IPS DF 6.9 (cell line): Measurements from ENCODE around the gene TMEM184A.
"Not testable (repeated sequence)": the region's sequence is repeated elsewhere in the genome, so short reads cannot be mapped to it uniquely, and the experiment has no call there.

Source experiments
- DNase-seq: peaks from one replicate; pipeline ENCODE4 v3.0.0-alpha.2; 2013; ENCODE audit warnings: low read depth, low spot score
- H3K27ac ChIP-seq: one replicate; pipeline ENCODE4 v1.5.1; 2013; ENCODE audit warnings: low read length, control low read depth
- H3K27me3 ChIP-seq: 2 replicates; pipeline ENCODE4 v1.6.1; 2013; ENCODE audit warnings: mild to moderate bottlenecking, low read length; ENCODE audit not compliant: control insufficient read depth, insufficient read depth
- H3K36me3 ChIP-seq: 2 replicates; pipeline ENCODE4 v1.6.1; 2013; ENCODE audit warnings: low read length; ENCODE audit not compliant: control insufficient read depth, insufficient read depth
- H3K4me1 ChIP-seq: 2 replicates; pipeline ENCODE4 v1.6.1; 2013; ENCODE audit warnings: low read length; ENCODE audit not compliant: control insufficient read depth, insufficient read depth
- H3K4me3 ChIP-seq: 2 replicates; pipeline ENCODE4 v1.5.1; 2013; ENCODE audit warnings: mild to moderate bottlenecking, low read length
- H3K9me3 ChIP-seq: 2 replicates; pipeline ENCODE4 v1.6.1; 2013; ENCODE audit warnings: low read length, inconsistent platforms; ENCODE audit not compliant: control insufficient read depth, insufficient read depth
- WGBS: extraction: QIAGEN DNeasy Blood & Tissue Kit; methylation state at CpG from one replicate; pipeline ENCODE4 v1.1.7; 2013; ENCODE audit warnings: mixed read lengths, missing lambda C conversion rate; ENCODE audit not compliant: insufficient read length, insufficient coverage; 5-methylcytosine and 5-hydroxymethylcytosine counted together

Gene TMEM184A

DNA sequence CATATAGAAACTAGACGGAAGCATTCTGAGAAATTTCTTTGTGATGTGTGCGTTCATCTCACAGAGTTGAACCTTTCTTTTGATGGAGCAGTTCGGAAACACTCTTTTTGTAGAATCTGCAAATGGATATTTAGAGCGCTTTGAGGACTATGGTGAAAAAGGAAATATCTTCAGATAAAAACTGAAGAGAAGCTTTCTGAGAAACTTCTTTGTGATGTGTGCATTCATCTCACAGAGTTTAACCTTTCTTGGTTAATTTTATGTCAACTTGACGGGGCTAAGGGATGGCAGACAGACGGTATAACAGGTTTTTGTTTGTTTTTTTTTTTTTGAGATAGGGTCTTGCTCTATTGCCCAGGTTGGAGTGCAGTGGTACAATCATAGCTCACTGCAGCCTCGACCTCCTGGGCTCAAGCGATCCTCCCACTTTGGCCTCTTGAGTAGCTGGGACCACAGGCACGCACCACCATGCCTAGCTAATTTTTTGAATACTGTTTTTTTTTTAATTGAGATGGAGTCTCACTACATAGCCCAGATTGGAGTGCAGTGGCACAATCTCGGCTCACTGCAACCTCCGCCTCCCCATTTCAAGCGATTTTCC lies 36.6 kb downstream of the TMEM184A start:
- not testable (repeated sequence) for H3K27ac ChIP-seq, H3K27me3 ChIP-seq, H3K4me3 ChIP-seq, DNase-seq, H3K9me3 ChIP-seq, H3K36me3 ChIP-seq, H3K4me1 ChIP-seq
- no CpG with 5 or more reads among the region's 12 CpGs for WGBS

DNA sequence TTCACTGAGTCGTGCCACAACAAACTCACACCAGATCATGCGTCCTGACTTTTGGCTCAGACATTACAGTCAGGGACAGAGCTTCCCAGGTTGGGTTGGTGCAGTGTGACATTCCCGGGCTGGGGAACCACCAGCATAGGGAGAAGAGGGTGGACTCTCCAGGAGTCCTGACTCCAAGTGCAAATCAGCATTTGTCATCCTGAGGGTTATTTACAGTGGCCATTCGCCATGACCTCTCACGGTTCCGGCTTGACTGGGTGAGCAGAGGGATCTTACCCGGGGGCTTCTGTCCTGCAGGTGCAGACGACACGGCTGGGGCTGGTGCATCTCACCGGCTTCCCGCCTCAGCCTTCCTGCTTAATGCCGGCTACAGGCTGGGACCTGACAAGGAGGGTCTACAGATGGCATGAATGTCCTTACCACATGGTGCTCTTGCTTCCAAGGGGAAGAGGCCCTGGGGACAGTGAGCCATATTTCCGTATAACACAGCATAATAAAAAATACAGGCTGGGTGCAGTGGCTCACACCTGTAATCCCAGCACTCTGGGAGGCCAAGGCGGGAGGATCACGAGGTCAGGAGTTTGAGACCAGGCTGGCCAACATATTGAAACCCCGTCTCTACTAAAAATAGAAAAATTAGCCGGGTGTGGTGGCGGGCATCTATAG lies 39.3 kb downstream of the TMEM184A start:
- no peak for DNase-seq
- Histone ChIP-seq H3K4me1 (no peaks in the 10 kb centered on the region; the same call in 1 of the 2 replicates), H3K27ac (no peak overlapping the region), H3K36me3 (no peaks in the 10 kb centered on the region), H3K27me3 (no peaks in the 10 kb centered on the region), H3K4me3 (no peak overlapping the region), H3K9me3 (no peaks in the 10 kb centered on the region)
- WGBS, result no CpG with 5 or more reads among the region's 18 CpGs

GRCh38 chr7:1515509-1515967 lies 40.5 kb downstream of the TMEM184A start:
- not testable (repeated sequence) for H3K4me1 ChIP-seq, H3K36me3 ChIP-seq, H3K27me3 ChIP-seq, H3K4me3 ChIP-seq, DNase-seq, H3K27ac ChIP-seq, H3K9me3 ChIP-seq
- WGBS, result no CpG with 5 or more reads among the region's 17 CpGs

- Histone ChIP-seq H3K4me1 (no peaks in the 10 kb centered on the region; the same call in 1 of the 2 replicates), H3K9me3 (no peaks in the 10 kb centered on the region), H3K27me3 (no peaks in the 10 kb centered on the region), H3K36me3 (no peaks in the 10 kb centered on the region), H3K27ac (no peak overlapping the region), H3K4me3 (no peak overlapping the region)
- no peak for DNase-seq
- WGBS, result no CpG with 5 or more reads among the region's 4 CpGs
Measured at GRCh38 chr7:1514995-1515401, 41.0 kb downstream of the TMEM184A start.

GRCh38 chr7:1514407-1514806 lies 41.6 kb downstream of the TMEM184A start:
- Histone ChIP-seq H3K9me3 (no peaks in the 10 kb centered on the region), H3K27ac (no peak overlapping the region), H3K36me3 (no peaks in the 10 kb centered on the region), H3K27me3 (no peaks in the 10 kb centered on the region), H3K4me1 (no peaks in the 10 kb centered on the region; the same call in 1 of the 2 replicates), H3K4me3 (no peak overlapping the region)
- no CpG with 5 or more reads among the region's 12 CpGs for WGBS
- DNase-seq, result no peak

- WGBS, result no CpG with 5 or more reads among the region's 20 CpGs
- H3K4me1 ChIP-seq, result no peaks in the 10 kb centered on the region; the same call in 1 of the 2 replicates
- no peaks in the 10 kb centered on the region for H3K36me3 ChIP-seq
- no peaks in the 10 kb centered on the region for H3K9me3 ChIP-seq
- no peak overlapping the region for H3K4me3 ChIP-seq
- H3K27me3 ChIP-seq, result no peaks in the 10 kb centered on the region
- no peak for DNase-seq
- H3K27ac ChIP-seq, result no peak overlapping the region
Measured at GRCh38 chr7:1513657-1514095, 42.3 kb downstream of the TMEM184A start.

DNA sequence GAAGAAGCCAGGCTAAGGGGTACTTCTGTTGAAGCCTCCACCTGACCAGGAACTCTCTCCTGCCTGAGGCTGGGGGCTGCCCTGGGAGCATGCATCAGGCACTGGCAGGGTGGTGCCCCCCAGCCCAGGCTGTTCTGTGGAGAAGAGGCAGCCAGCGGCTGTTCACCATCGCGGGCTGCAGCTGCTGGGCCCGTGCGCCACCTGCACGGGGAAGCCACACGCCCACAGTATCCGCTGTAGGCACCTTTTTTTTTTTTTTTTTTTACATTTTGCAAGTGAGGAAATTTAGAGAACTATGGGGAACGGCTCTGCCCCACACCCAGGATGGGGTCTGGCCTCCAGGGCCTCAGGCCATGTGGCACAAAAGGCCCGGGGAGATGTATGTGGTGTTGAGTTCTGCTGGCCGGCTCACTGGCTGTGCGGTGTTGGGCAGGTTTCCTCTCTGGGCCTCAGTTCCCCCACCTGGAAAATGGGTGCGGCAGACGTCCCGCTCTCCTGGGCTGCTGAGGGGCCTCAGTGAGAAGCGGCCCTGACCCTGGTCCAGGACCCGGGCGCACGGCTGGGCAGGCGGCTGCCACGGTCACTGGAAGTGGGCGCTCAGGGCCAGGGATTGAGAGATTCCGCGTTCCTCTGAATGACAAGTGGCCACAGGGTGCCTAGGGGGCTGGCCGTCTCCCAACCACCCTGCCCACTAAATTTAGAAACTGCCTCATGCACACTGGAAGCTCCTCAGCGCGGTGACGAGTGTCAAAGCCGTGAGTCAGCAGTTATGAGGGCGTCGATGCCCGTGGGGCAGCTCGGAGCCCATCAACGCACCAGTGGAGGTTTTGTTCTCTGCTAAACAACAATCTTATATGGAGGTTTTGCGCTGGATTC lies 43.0 kb downstream of the TMEM184A start:
- Histone ChIP-seq H3K27ac (no peak overlapping the region), H3K36me3 (no peaks in the 10 kb centered on the region), H3K27me3 (no peaks in the 10 kb centered on the region), H3K9me3 (no peaks in the 10 kb centered on the region), H3K4me3 (no peak overlapping the region), H3K4me1 (no peaks in the 10 kb centered on the region; the same call in 1 of the 2 replicates)
- no CpG with 5 or more reads among the region's 35 CpGs for WGBS
- no peak for DNase-seq

DNA sequence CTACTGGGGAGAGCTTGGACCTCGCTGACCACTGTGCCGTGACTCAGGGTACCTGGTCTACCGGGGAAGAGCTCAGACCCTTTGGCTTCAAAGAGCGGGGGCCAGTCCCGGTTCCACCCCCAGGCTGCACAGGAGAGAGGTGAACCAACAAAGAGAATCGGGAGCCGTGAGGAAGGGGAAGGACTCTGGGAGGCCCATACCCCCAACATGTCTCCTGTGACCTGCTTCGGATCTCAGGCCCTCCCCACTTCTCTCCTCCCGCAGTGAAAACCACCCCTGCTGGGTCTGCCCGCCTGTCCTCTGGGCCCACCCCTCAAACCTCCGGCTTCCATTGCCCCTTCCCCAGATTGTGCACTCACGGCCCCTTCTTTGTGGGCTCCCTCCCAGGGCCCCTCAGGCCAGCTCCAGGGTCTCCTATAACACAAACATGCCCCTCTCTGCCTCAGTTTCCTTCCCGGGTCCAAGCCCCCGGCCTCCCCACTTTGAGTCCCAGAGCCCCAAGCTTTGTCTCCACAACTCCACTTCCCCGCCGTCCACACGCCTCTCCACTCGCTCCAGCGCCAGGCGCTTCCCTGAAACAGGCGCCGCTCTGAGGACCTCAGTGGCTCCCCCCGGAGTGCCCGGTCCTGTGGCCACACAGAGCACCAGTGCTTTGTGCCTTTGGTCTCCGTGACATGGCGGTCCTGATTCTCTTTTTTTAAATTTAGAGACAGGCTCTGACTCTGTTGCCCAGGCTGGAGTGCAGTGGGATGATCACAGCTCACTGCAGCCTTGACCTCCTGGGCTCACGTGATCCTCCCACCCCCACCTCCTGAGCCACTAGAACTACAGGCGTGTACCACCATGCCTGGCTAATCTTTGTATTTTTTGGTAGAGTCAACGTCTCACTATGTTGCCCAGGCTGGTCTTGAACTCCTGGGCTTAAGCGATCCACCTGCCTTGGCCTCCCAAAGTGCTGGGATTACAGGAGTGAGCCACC lies 44.3 kb downstream of the TMEM184A start:
- no peak for DNase-seq
- no peak overlapping the region for H3K4me3 ChIP-seq
- H3K4me1 ChIP-seq, result no peaks in the 10 kb centered on the region; the same call in 1 of the 2 replicates
- H3K36me3 ChIP-seq, result no peaks in the 10 kb centered on the region
- WGBS, result no CpG with 5 or more reads among the region's 30 CpGs
- H3K27ac ChIP-seq, result no peak overlapping the region
- H3K27me3 ChIP-seq, result no peaks in the 10 kb centered on the region
- H3K9me3 ChIP-seq, result no peaks in the 10 kb centered on the region

DNA sequence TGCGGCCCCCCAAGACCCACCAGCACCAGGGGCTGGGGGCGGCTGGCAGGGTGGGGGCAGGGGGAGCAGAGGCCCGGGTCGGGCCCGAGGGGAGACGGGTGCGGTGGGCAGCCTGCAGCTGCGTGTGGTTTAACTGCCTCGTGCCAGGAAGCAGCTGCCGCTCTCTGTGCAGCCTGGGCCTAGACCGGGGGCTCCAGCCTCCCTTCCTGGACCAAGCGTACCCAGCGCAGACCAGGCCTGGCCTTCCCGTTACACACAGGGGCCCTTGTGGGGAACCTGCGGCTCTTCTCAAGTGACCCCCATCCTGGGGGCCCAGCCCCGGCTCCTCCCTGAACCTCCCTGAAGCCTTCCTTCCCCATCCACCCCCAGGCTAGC lies 45.2 kb downstream of the TMEM184A start:
- Histone ChIP-seq H3K4me1 (peaks cover 1% of the 10 kb centered on the region; the same call in 1 of the 2 replicates), H3K4me3 (no peak overlapping the region), H3K9me3 (no peaks in the 10 kb centered on the region), H3K27me3 (no peaks in the 10 kb centered on the region), H3K27ac (no peak overlapping the region), H3K36me3 (no peaks in the 10 kb centered on the region)
- WGBS, result no CpG with 5 or more reads among the region's 16 CpGs
- no peak for DNase-seq
